H1 (cell line): ENCODE results near the gene MCM3. TPM values are rescaled to one million over a fixed set of nuclear protein-coding genes. Genes with fewer than 3 reads are reported as not detected.

Experiments
- CTCF ChIA-PET: fragments of 300-600 bp; sonication (Branson Sonifier 250); formaldehyde crosslinking; loops from one replicate; lab custom pipeline; 2021; ENCODE audit not compliant: partially characterized antibody; lab: Charles Lee
- POLR2A ChIA-PET: fragments of 300-600 bp; sonication (Branson Sonifier 250); formaldehyde crosslinking; loops from one replicate; lab custom pipeline; 2021; ENCODE audit warnings: inconsistent platforms; ENCODE audit not compliant: partially characterized antibody; lab: Charles Lee
- DNase-seq, 2 experiments: peaks; one replicate each; pipeline versions ENCODE4 v3.0.0 to v3.0.0-alpha.2; 2010 to 2022; ENCODE audit warnings: low spot score in 2 of 2, low read depth in 1 of 2, mixed read lengths in 1 of 2
- FAIRE-seq: peaks from 2 replicates; lab custom pipeline; 2011; peaks lifted over from hg19 to GRCh38; lab: Jason Lieb, UNC
- H2AFZ ChIP-seq: 2 replicates; pipeline ENCODE4 v1.8.1; 2012; ENCODE audit warnings: low read length, inconsistent platforms
- H2AK5ac ChIP-seq: 2 replicates; pipeline ENCODE4 v1.6.1; 2013; ENCODE audit warnings: low read depth, low read length
- H2BK120ac ChIP-seq: replicated peaks from 2 replicates; pipeline ENCODE3; 2013; ENCODE audit warnings: low read depth, low read length, inconsistent platforms
- H2BK12ac ChIP-seq: 2 replicates; pipeline ENCODE4 v1.6.1; 2013; ENCODE audit warnings: low read depth, low read length
- H2BK15ac ChIP-seq: 2 replicates; pipeline ENCODE4 v1.6.1; 2013; ENCODE audit warnings: low read length
- H2BK20ac ChIP-seq: 2 replicates; pipeline ENCODE4 v1.6.1; 2013; ENCODE audit warnings: low read length
- H2BK5ac ChIP-seq: 2 replicates; pipeline ENCODE4 v1.6.1; 2013; ENCODE audit warnings: low read depth, low read length
- H3K14ac ChIP-seq: 2 replicates; pipeline ENCODE4 v1.6.1; 2013; ENCODE audit warnings: inconsistent platforms; ENCODE audit not compliant: insufficient read length
- H3K18ac ChIP-seq: 2 replicates; pipeline ENCODE4 v1.6.1; 2013; ENCODE audit warnings: low read length; ENCODE audit errors: extremely low read depth
- H3K23ac ChIP-seq: 2 replicates; pipeline ENCODE4 v1.6.1; 2013; ENCODE audit warnings: inconsistent platforms; ENCODE audit not compliant: insufficient read length
- H3K23me2 ChIP-seq: 2 replicates; pipeline ENCODE4 v1.6.1; 2013; ENCODE audit warnings: low read depth, low read length
- H3K27ac ChIP-seq: 2 replicates; pipeline ENCODE4 v1.6.1; 2011; ENCODE audit warnings: low read depth, low read length, inconsistent platforms
- H3K27me3 ChIP-seq, 4 experiments: replicated peaks in 1 of 4; 1 replicate in 1 of 4; 2 replicates in 3 of 4; pipeline versions ENCODE4 v1.6.1 to v1.8.1; 2011 to 2013; ENCODE audit warnings: low read length in 3 of 4, mild to moderate bottlenecking in 3 of 4, inconsistent platforms in 2 of 4, mixed read lengths in 2 of 4, moderate library complexity in 1 of 4; ENCODE audit not compliant: control insufficient read depth in 3 of 4, insufficient read depth in 3 of 4; ENCODE audit errors: extremely low read depth in 1 of 4
- H3K36me3 ChIP-seq, 4 experiments: 2 replicates each; pipeline versions ENCODE4 v1.6.1 to v1.8.1; 2011 to 2013; ENCODE audit warnings: mild to moderate bottlenecking in 4 of 4, low read length in 3 of 4, moderate library complexity in 2 of 4, control low read depth in 1 of 4, inconsistent platforms in 1 of 4; ENCODE audit not compliant: insufficient read depth in 4 of 4, control insufficient read depth in 2 of 4
- H3K4ac ChIP-seq: replicated peaks from 2 replicates; pipeline ENCODE3; 2013; ENCODE audit warnings: low read length, low read depth, mixed read lengths, inconsistent platforms; ENCODE audit not compliant: insufficient read length
- H3K4me1 ChIP-seq, 4 experiments: replicated peaks in 1 of 4; 1 replicate in 1 of 4; 2 replicates in 3 of 4; pipeline versions ENCODE4 v1.6.1 to v1.8.1; 2011 to 2013; ENCODE audit warnings: low read length in 3 of 4, inconsistent platforms in 2 of 4, mixed read lengths in 1 of 4; ENCODE audit not compliant: insufficient read depth in 4 of 4, control insufficient read depth in 3 of 4
- H3K4me2 ChIP-seq, 2 experiments: 2 replicates each; pipeline versions ENCODE4 v1.6.1 to v1.8.1; 2011 to 2013; ENCODE audit warnings: low read depth in 2 of 2, low read length in 2 of 2, control low read depth in 1 of 2, inconsistent platforms in 1 of 2, mild to moderate bottlenecking in 1 of 2; ENCODE audit not compliant: insufficient read depth in 1 of 2
- H3K4me3 ChIP-seq, 4 experiments: fragments of 200-600, 300-600 bp in 1 of 4; sonication (generic), shearing (Covaris generic), sonication (Bioruptor Twin) in 1 of 4; 2 replicates each; pipeline versions ENCODE4 v1.5.1 to v1.8.1; 2011 to 2016; ENCODE audit warnings: low read length in 4 of 4, low read depth in 3 of 4, control low read depth in 2 of 4, inconsistent platforms in 2 of 4, mild to moderate bottlenecking in 2 of 4, mixed read lengths in 1 of 4, moderate library complexity in 1 of 4; ENCODE audit not compliant: insufficient read depth in 2 of 4; ENCODE audit errors: extremely low read depth in 1 of 4
- H3K56ac ChIP-seq: replicated peaks from 2 replicates; pipeline ENCODE3; 2013; ENCODE audit warnings: low read depth, mild to moderate bottlenecking, mixed read lengths, low read length, inconsistent platforms; ENCODE audit not compliant: insufficient read length
- H3K79me1 ChIP-seq: 2 replicates; pipeline ENCODE4 v1.6.1; 2013; ENCODE audit warnings: low read depth, low read length, control low read depth
- H3K79me2 ChIP-seq, 2 experiments: 2 replicates each; pipeline versions ENCODE4 v1.6.1 to v1.8.1; 2012 to 2013; ENCODE audit warnings: low read length in 2 of 2, mild to moderate bottlenecking in 2 of 2, inconsistent platforms in 1 of 2; ENCODE audit not compliant: insufficient read depth in 2 of 2, control insufficient read depth in 1 of 2
- H3K9ac ChIP-seq, 4 experiments: replicated peaks in 1 of 4; 1 replicate in 1 of 4; 2 replicates in 3 of 4; pipeline versions ENCODE4 v1.6.1 to v1.8.1; 2011 to 2013; ENCODE audit warnings: low read depth in 3 of 4, low read length in 3 of 4, control low read depth in 2 of 4, mild to moderate bottlenecking in 2 of 4, moderate library complexity in 2 of 4, inconsistent platforms in 1 of 4; ENCODE audit errors: extremely low read depth in 1 of 4
- H3K9me3 ChIP-seq, 2 experiments: 2 replicates each; pipeline versions ENCODE4 v1.6.1 to v1.8.1; 2012 to 2013; ENCODE audit warnings: mild to moderate bottlenecking in 2 of 2, moderate library complexity in 2 of 2, control low read depth in 1 of 2, inconsistent platforms in 1 of 2, low read depth in 1 of 2, low read length in 1 of 2, mixed read lengths in 1 of 2; ENCODE audit not compliant: insufficient read depth in 2 of 2
- H4K20me1 ChIP-seq, 2 experiments: replicated peaks in 1 of 2; 2 replicates each; pipeline versions ENCODE3 to v1.8.1; 2011 to 2013; ENCODE audit warnings: inconsistent platforms in 2 of 2, low read length in 2 of 2, mild to moderate bottlenecking in 1 of 2; ENCODE audit not compliant: insufficient read depth in 2 of 2, control insufficient read depth in 1 of 2
- H4K5ac ChIP-seq: 2 replicates; pipeline ENCODE4 v1.6.1; 2013; ENCODE audit warnings: low read length, low read depth, mixed read lengths, inconsistent platforms; ENCODE audit not compliant: insufficient read length
- H4K8ac ChIP-seq: 2 replicates; pipeline ENCODE4 v1.8.0; 2013; ENCODE audit warnings: mild to moderate bottlenecking, moderate library complexity, low read length, inconsistent platforms; ENCODE audit not compliant: insufficient read depth; ENCODE audit errors: extremely low read depth
- H4K91ac ChIP-seq: replicated peaks from 2 replicates; pipeline ENCODE3; 2013; ENCODE audit warnings: low read length, mixed read lengths, inconsistent platforms; ENCODE audit not compliant: insufficient read length
- ASH2L ChIP-seq: fragments of 200-600, 300-600 bp; sonication (generic); IDR thresholded peaks from one replicate; pipeline ENCODE4 v1.7.1; 2017; ENCODE audit warnings: low read length
- ATF3 ChIP-seq: IDR thresholded peaks from 2 replicates; pipeline ENCODE4 v1.6.1; 2011; ENCODE audit warnings: low read depth, mild to moderate bottlenecking, low read length; ENCODE audit not compliant: insufficient read depth
- BACH1 ChIP-seq: IDR thresholded peaks from 2 replicates; pipeline ENCODE4 v1.6.1; 2012; ENCODE audit warnings: low read length, improper control_type of control experiment
- CHD1 ChIP-seq: IDR thresholded peaks from 2 replicates; pipeline ENCODE4 v1.6.1; 2012; ENCODE audit warnings: low read depth, low read length, improper control_type of control experiment
- CTBP2 ChIP-seq: IDR thresholded peaks from 2 replicates; pipeline ENCODE4 v1.7.0; 2011; ENCODE audit warnings: borderline replicate concordance, mild to moderate bottlenecking, moderate library complexity, mixed read lengths, low read length; ENCODE audit not compliant: insufficient read depth, insufficient read length
- NANOG ChIP-seq: IDR thresholded peaks from 2 replicates; pipeline ENCODE4 v1.6.1; 2011; ENCODE audit warnings: low read length, low read depth, mild to moderate bottlenecking, inconsistent platforms; ENCODE audit not compliant: insufficient read depth, poor library complexity, severe bottlenecking
- RXRA ChIP-seq: IDR thresholded peaks from 2 replicates; pipeline ENCODE4 v1.6.1; 2011; ENCODE audit warnings: low read depth, mild to moderate bottlenecking, low read length, moderate library complexity; ENCODE audit not compliant: insufficient read depth
- SAP30 ChIP-seq: fragments of 300-600 bp; sonication (generic); IDR thresholded peaks from 2 replicates; pipeline ENCODE4 v1.7.1; 2012; ENCODE audit warnings: low read length, moderate library complexity, mild to moderate bottlenecking, inconsistent platforms; ENCODE audit not compliant: insufficient read depth, insufficient replicate concordance
- SP1 ChIP-seq: IDR thresholded peaks from 2 replicates; pipeline ENCODE4 v1.6.1; 2011; ENCODE audit warnings: low read depth, low read length
- TBP ChIP-seq: IDR thresholded peaks from 2 replicates; pipeline ENCODE4 v1.6.1; 2011; ENCODE audit warnings: low read depth, low read length, improper control_type of control experiment
- TCF12 ChIP-seq: IDR thresholded peaks from 2 replicates; pipeline ENCODE4 v1.6.1; 2011; ENCODE audit warnings: low read depth, mild to moderate bottlenecking, low read length
- USF2 ChIP-seq: IDR thresholded peaks from 2 replicates; pipeline ENCODE4 v1.6.1; 2011; ENCODE audit warnings: low read length, improper control_type of control experiment
- WGBS, 2 experiments: shearing (Covaris generic) in 1 of 2; methylation state at CpG; one replicate each; pipeline versions ENCODE4 v1.1.6 to v1.1.7; 2013 to 2015; ENCODE audit warnings: low lambda C conversion rate in 2 of 2, mixed read lengths in 2 of 2, inconsistent platforms in 1 of 2, low coverage in 1 of 2, missing lambda C conversion rate in 1 of 2; ENCODE audit not compliant: insufficient replicate concordance in 2 of 2, insufficient coverage in 1 of 2, insufficient read length in 1 of 2; ENCODE audit errors: extremely low coverage in 1 of 2, missing lambda C conversion rate in 1 of 2; 5-methylcytosine and 5-hydroxymethylcytosine counted together
- polyA plus RNA-seq, 7 experiments: library from polyadenylated mRNA; depleted of rRNA in 3 of 7; stranded (reverse) in 5 of 7; unstranded in 2 of 7; fragments of >200 nt in 5 of 7; fragments of 200-250 nt in 2 of 7; gene quantifications; 1 replicate in 5 of 7; 2 replicates in 1 of 7; 4 replicates in 1 of 7; pipeline versions ENCODE4 v1.2.1 to v1.2.3, GENCODE V29; 2011 to 2013; ENCODE audit warnings: missing spikeins in 2 of 7, mixed read lengths in 2 of 7
- total RNA-seq: library from RNA; stranded (reverse); fragmentation: NEBNext Ultra II Directional; extraction: Animal tissue kit (Norgen Biotek cat#: 25700); gene quantifications from 2 replicates; pipeline ENCODE4 v1.2.1, GENCODE V29; 2021
- TF ChIP-seq, protein P1 (sequence below): IDR thresholded peaks from 2 replicates; pipeline ENCODE4 v1.6.1; 2012; ENCODE audit warnings: inconsistent platforms

The MCM3 gene
- total and polyA plus RNA-seq, 2 of the 8 experiments (the other 6 are each of a cell fraction or from before 2014, with no cell fraction given): 275 to 293 TPM

GRCh38 chr6:52301326-52301725 lies 16.8 kb upstream of the MCM3 start:
- H3K23me2 ChIP-seq: no peaks in the 10 kb centered on the region
- no peaks in the 10 kb centered on the region for H3K27me3 ChIP-seq
- no peak overlapping the region for H2BK12ac ChIP-seq
- no peak overlapping the region for H4K91ac ChIP-seq
- FAIRE-seq (no peak), DNase-seq (no peak)
- H4K5ac ChIP-seq: no peak overlapping the region
- no peaks in the 10 kb centered on the region for H4K20me1 ChIP-seq
- H3K79me1 ChIP-seq: no peaks in the 10 kb centered on the region
- no peak overlapping the region for H3K4me3 ChIP-seq
- H3K4ac ChIP-seq: no peak overlapping the region
- H3K18ac ChIP-seq: no peak overlapping the region
- no peak overlapping the region for H2BK20ac ChIP-seq
- ChIA-PET POLR2A (no interaction called here), CTCF (interaction anchor here (2.1 kb wide), 1 partner anchor 99 kb away, joined by 7 read pairs; no protein-coding TSS in a partner anchor)
- H3K4me2 ChIP-seq: no peak overlapping the region
- H3K9ac ChIP-seq: no peak overlapping the region
- no peak overlapping the region for H4K8ac ChIP-seq
- H3K36me3 ChIP-seq: no peaks in the 10 kb centered on the region
- no peak overlapping the region for H2AK5ac ChIP-seq
- peaks cover 0 to 6% of the 10 kb centered on the region in 2 experiments; a peak in 2 of 4 replicates for H3K9me3 ChIP-seq
- no peak overlapping the region for H2AFZ ChIP-seq
- no peaks in the 10 kb centered on the region for H3K79me2 ChIP-seq
- no peak overlapping the region for H3K14ac ChIP-seq
- no peak overlapping the region for H2BK15ac ChIP-seq
- no peak overlapping the region for H3K56ac ChIP-seq
- no peaks in the 10 kb centered on the region for H3K4me1 ChIP-seq
- H3K23ac ChIP-seq: no peak overlapping the region
- H2BK120ac ChIP-seq: no peak overlapping the region
- H3K27ac ChIP-seq: no peak overlapping the region
- H2BK5ac ChIP-seq: no peak overlapping the region
- 86% methylated on average over 1 of the region's 1 CpG; no CpG with 5 or more reads in 1 of the 2 experiments for WGBS, 2 experiments
- TF ChIP-seq BACH1 (no peak), ASH2L (no peak), TCF12 (no peak), NANOG (no peak), CTBP2 (no peak), TBP (no peak), SP1 (no peak), ATF3 (no peak), CHD1 (no peak), SAP30 (no peak), USF2 (no peak), RXRA (no peak)
- TF ChIP-seq, protein P1, sequence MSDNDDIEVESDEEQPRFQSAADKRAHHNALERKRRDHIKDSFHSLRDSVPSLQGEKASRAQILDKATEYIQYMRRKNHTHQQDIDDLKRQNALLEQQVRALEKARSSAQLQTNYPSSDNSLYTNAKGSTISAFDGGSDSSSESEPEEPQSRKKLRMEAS: no peak
